CD4-positive, alpha-beta memory T cell (primary cell): ENCODE data around the gene IQCK. TPM values are rescaled to one million over a fixed set of nuclear protein-coding genes. Genes with fewer than 3 reads are reported as not detected.

Experiments
- CTCF ChIA-PET: fragments of 350-600 bp; sonication (Branson Sonifier 250); formaldehyde crosslinking; loops from one replicate; lab custom pipeline; 2021; ENCODE audit warnings: inconsistent platforms; ENCODE audit not compliant: partially characterized antibody; lab: Charles Lee
- POLR2A ChIA-PET: fragments of 350-600 bp; sonication (Branson Sonifier 250); formaldehyde crosslinking; loops from one replicate; lab custom pipeline; 2021; ENCODE audit not compliant: partially characterized antibody; lab: Charles Lee
- DNase-seq, 5 donors: peaks; one replicate each; pipeline versions ENCODE4 v3.0.0 to v3.0.0-alpha.2; 2020 to 2022; ENCODE audit warnings: mixed read lengths in 1 of 5
- H3K27ac ChIP-seq: one replicate; pipeline ENCODE4 v1.7.0; 2013; ENCODE audit warnings: low read depth, low read length
- H3K27me3 ChIP-seq: 2 replicates; pipeline ENCODE4 v1.7.0; 2013; ENCODE audit warnings: mild to moderate bottlenecking, low read length, moderate library complexity; ENCODE audit not compliant: insufficient read depth
- H3K36me3 ChIP-seq: 2 replicates; pipeline ENCODE4 v1.7.0; 2013; ENCODE audit warnings: mild to moderate bottlenecking, low read length, moderate library complexity; ENCODE audit not compliant: insufficient read depth
- H3K4me1 ChIP-seq: 2 replicates; pipeline ENCODE4 v1.7.0; 2013; ENCODE audit warnings: mild to moderate bottlenecking, low read length, moderate library complexity; ENCODE audit not compliant: insufficient read depth
- H3K4me3 ChIP-seq, 2 donors: one replicate each; pipeline ENCODE4 v1.7.0; 2013; ENCODE audit warnings: low read length in 2 of 2, mild to moderate bottlenecking in 1 of 2
- H3K9me3 ChIP-seq, 2 donors: one replicate each; pipeline ENCODE4 v1.7.0; 2013; ENCODE audit warnings: low read length in 2 of 2, control low read depth in 1 of 2; ENCODE audit not compliant: control insufficient read depth in 1 of 2
- H3K27ac Mint-ChIP-seq, 7 donors: one replicate each; pipeline ENCODE4 v1.8.0; 2020 to 2021; ENCODE audit warnings: mixed read lengths in 7 of 7, mild to moderate bottlenecking in 6 of 7, inconsistent platforms in 3 of 7, moderate library complexity in 3 of 7
- H3K27me3 Mint-ChIP-seq, 2 donors: one replicate each; pipeline ENCODE4 v1.8.0; 2020 to 2021; ENCODE audit warnings: mixed read lengths in 2 of 2
- H3K36me3 Mint-ChIP-seq, 2 donors: one replicate each; pipeline ENCODE4 v1.8.0; 2020 to 2021; ENCODE audit warnings: mixed read lengths in 2 of 2, inconsistent platforms in 1 of 2, mild to moderate bottlenecking in 1 of 2
- H3K4me1 Mint-ChIP-seq, 4 donors: one replicate each; pipeline ENCODE4 v1.8.0; 2020 to 2021; ENCODE audit warnings: mixed read lengths in 4 of 4, mild to moderate bottlenecking in 1 of 4
- H3K4me3 Mint-ChIP-seq, 8 donors: one replicate each; pipeline ENCODE4 v1.8.0; 2020 to 2021; ENCODE audit warnings: mixed read lengths in 8 of 8, mild to moderate bottlenecking in 7 of 8, moderate library complexity in 6 of 8, inconsistent platforms in 3 of 8
- H3K9me3 Mint-ChIP-seq, 8 donors: one replicate each; pipeline ENCODE4 v1.8.0; 2020 to 2021; ENCODE audit warnings: mixed read lengths in 8 of 8, mild to moderate bottlenecking in 5 of 8, inconsistent platforms in 3 of 8, moderate library complexity in 1 of 8
- intact Hi-C: fragments of 100-400 bp; cut with micrococcal nuclease; formaldehyde crosslinking; loops from one replicate; pipeline ENCODE4 v1.15.1; 2023
- polyA plus RNA-seq, 2 donors: library from polyadenylated mRNA; unstranded; fragments of 300-500 nt; fragmentation: Illumina TruSeq; gene quantifications; one replicate each; pipeline ENCODE4 v1.2.3, GENCODE V29; 2021
- total RNA-seq, 2 experiments: library from RNA; stranded (reverse); gene quantifications; one replicate each; pipeline ENCODE4 v1.2.3, GENCODE V29; 2021

IQCK gene
- total and polyA plus RNA-seq, 4 experiments from 2014 or later = 1.3 to 4.1 (median 2.4) TPM

GRCh38 chr16:19754644-19755036 is 36.6 kb downstream of the IQCK start:
- Histone ChIP-seq H3K27me3 (no peaks in the 10 kb centered on the region), H3K4me1 (no peaks in the 10 kb centered on the region), H3K9me3 (no peaks in the 10 kb centered on the region), H3K36me3 (no peaks in the 10 kb centered on the region), H3K4me3 (no peak overlapping the region), H3K27ac (no peak overlapping the region)
- peaks cover 0 to 2% of the 10 kb centered on the region in 2 donors for H3K27me3 Mint-ChIP-seq
- H3K27ac Mint-ChIP-seq = no peak overlapping the region
- intact Hi-C loops = no loop called here
- H3K9me3 Mint-ChIP-seq = no peaks in the 10 kb centered on the region
- DNase-seq = no peak
- no peaks in the 10 kb centered on the region for H3K36me3 Mint-ChIP-seq
- ChIA-PET POLR2A (no interaction called here), CTCF (no interaction called here)
- no peak overlapping the region for H3K4me3 Mint-ChIP-seq
- no peaks in the 10 kb centered on the region for H3K4me1 Mint-ChIP-seq

- Mint-ChIP-seq H3K36me3 (no peaks in the 10 kb centered on the region), H3K4me1 (no peaks in the 10 kb centered on the region), H3K9me3 (no peaks in the 10 kb centered on the region), H3K27ac (no peak overlapping the region), H3K4me3 (no peak overlapping the region), H3K27me3 (peaks cover 0 to 2% of the 10 kb centered on the region in 2 donors)
- Histone ChIP-seq H3K27me3 (no peaks in the 10 kb centered on the region), H3K27ac (no peak overlapping the region), H3K4me3 (no peak overlapping the region), H3K9me3 (no peaks in the 10 kb centered on the region), H3K4me1 (no peaks in the 10 kb centered on the region), H3K36me3 (no peaks in the 10 kb centered on the region)
- intact Hi-C loops = no loop called here
- DNase-seq = no peak
- POLR2A ChIA-PET = no interaction called here
- CTCF ChIA-PET = no interaction called here
These were observed 37.2 kb downstream of the IQCK start for GRCh38 chr16:19755268-19755667.

GRCh38 chr16:19757026-19757425 is 39.0 kb downstream of the IQCK start:
- POLR2A ChIA-PET = no interaction called here
- no peaks in the 10 kb centered on the region for H3K27me3 ChIP-seq
- Mint-ChIP-seq H3K36me3 (no peaks in the 10 kb centered on the region), H3K4me1 (no peaks in the 10 kb centered on the region), H3K27ac (no peak overlapping the region), H3K27me3 (peaks cover 0 to 2% of the 10 kb centered on the region in 2 donors), H3K9me3 (no peaks in the 10 kb centered on the region), H3K4me3 (no peak overlapping the region)
- DNase-seq = no peak
- H3K4me3 ChIP-seq = no peak overlapping the region
- intact Hi-C loops = no loop called here
- H3K4me1 ChIP-seq = no peaks in the 10 kb centered on the region
- H3K36me3 ChIP-seq = no peaks in the 10 kb centered on the region
- no peak overlapping the region for H3K27ac ChIP-seq
- CTCF ChIA-PET = no interaction called here
- no peaks in the 10 kb centered on the region for H3K9me3 ChIP-seq

- intact Hi-C loops = no loop called here
- H3K27me3 Mint-ChIP-seq = peaks cover 0 to 2% of the 10 kb centered on the region in 2 donors
- POLR2A ChIA-PET = no interaction called here
- no peak overlapping the region for H3K27ac Mint-ChIP-seq
- H3K9me3 Mint-ChIP-seq = no peaks in the 10 kb centered on the region
- no peak overlapping the region for H3K4me3 ChIP-seq
- no peak for DNase-seq
- CTCF ChIA-PET = interaction anchor here (1.0 kb wide), 1 partner anchor 8 kb away, joined by 3 read pairs; no protein-coding TSS in a partner anchor
- no peaks in the 10 kb centered on the region for H3K4me1 ChIP-seq
- H3K4me3 Mint-ChIP-seq = no peak overlapping the region
- H3K27me3 ChIP-seq = no peaks in the 10 kb centered on the region
- no peaks in the 10 kb centered on the region for H3K36me3 ChIP-seq
- H3K36me3 Mint-ChIP-seq = no peaks in the 10 kb centered on the region
- H3K9me3 ChIP-seq = no peaks in the 10 kb centered on the region
- H3K4me1 Mint-ChIP-seq = no peaks in the 10 kb centered on the region
- no peak overlapping the region for H3K27ac ChIP-seq
These were observed 39.9 kb downstream of the IQCK start for GRCh38 chr16:19757762-19758595.

GRCh38 chr16:19760356-19761060 is 42.4 kb downstream of the IQCK start:
- CTCF ChIA-PET = no interaction called here
- H3K27me3 ChIP-seq = no peaks in the 10 kb centered on the region
- H3K4me3 Mint-ChIP-seq = no peak overlapping the region
- no peaks in the 10 kb centered on the region for H3K9me3 ChIP-seq
- H3K36me3 Mint-ChIP-seq = no peaks in the 10 kb centered on the region
- no peaks in the 10 kb centered on the region for H3K36me3 ChIP-seq
- no peaks in the 10 kb centered on the region for H3K4me1 Mint-ChIP-seq
- H3K4me3 ChIP-seq = no peak overlapping the region
- H3K27ac Mint-ChIP-seq = no peak overlapping the region
- H3K4me1 ChIP-seq = no peaks in the 10 kb centered on the region
- H3K9me3 Mint-ChIP-seq = no peaks in the 10 kb centered on the region
- intact Hi-C loops = no loop called here
- no peak overlapping the region for H3K27ac ChIP-seq
- H3K27me3 Mint-ChIP-seq = peaks cover 0 to 2% of the 10 kb centered on the region in 2 donors
- POLR2A ChIA-PET = no interaction called here
- no peak for DNase-seq

- no peak for DNase-seq
- H3K27me3 Mint-ChIP-seq = no peaks in the 10 kb centered on the region
These were observed 47.9 kb downstream of the IQCK start for GRCh38 chr16:19765860-19766553.

GRCh38 chr16:19766554-19766884 is 48.4 kb downstream of the IQCK start:
- Histone ChIP-seq H3K27me3 (no peaks in the 10 kb centered on the region), H3K4me1 (no peaks in the 10 kb centered on the region), H3K9me3 (no peaks in the 10 kb centered on the region), H3K27ac (no peak overlapping the region), H3K36me3 (no peaks in the 10 kb centered on the region), H3K4me3 (no peak overlapping the region)
- peaks cover 0 to 18% of the 10 kb centered on the region in 2 donors for H3K36me3 Mint-ChIP-seq
- CTCF ChIA-PET = no interaction called here
- no peak overlapping the region for H3K4me3 Mint-ChIP-seq
- no peak for DNase-seq
- peaks cover 0 to 1% (median 0%) of the 10 kb centered on the region in 4 donors for H3K4me1 Mint-ChIP-seq
- H3K27ac Mint-ChIP-seq = no peak overlapping the region
- no peaks in the 10 kb centered on the region for H3K27me3 Mint-ChIP-seq
- peaks cover 3 to 25% (median 11%) of the 10 kb centered on the region in 8 donors for H3K9me3 Mint-ChIP-seq
- POLR2A ChIA-PET = no interaction called here
- intact Hi-C loops = no loop called here

More at GRCh38 chr16:19765860-19766553, 47.9 kb downstream of the IQCK start:
- Histone ChIP-seq H3K9me3 (no peaks in the 10 kb centered on the region), H3K27me3 (no peaks in the 10 kb centered on the region), H3K27ac (no peak overlapping the region), H3K36me3 (no peaks in the 10 kb centered on the region), H3K4me3 (no peak overlapping the region), H3K4me1 (no peaks in the 10 kb centered on the region)
- intact Hi-C loops = no loop called here
- Mint-ChIP-seq H3K27ac (no peak overlapping the region), H3K9me3 (peaks cover 3 to 25% (median 11%) of the 10 kb centered on the region in 8 donors), H3K4me1 (peaks cover 0 to 1% (median 0%) of the 10 kb centered on the region in 4 donors), H3K4me3 (no peak overlapping the region), H3K36me3 (peaks cover 0 to 18% of the 10 kb centered on the region in 2 donors)
- ChIA-PET POLR2A (no interaction called here), CTCF (no interaction called here)
